Measurements from ENCODE around the gene FGF19.
"Not testable (repeated sequence)": the region's sequence is repeated elsewhere in the genome, so short reads cannot be mapped to it uniquely, and the experiment has no call there.

The FGF19 gene

GRCh38 chr11:69695581-69695980, 8.2 kb downstream of the FGF19 start:
- DNase-seq = no peak

- DNase-seq = no peak
These were observed 9.0 kb downstream of the FGF19 start for GRCh38 chr11:69694781-69695180.

DNA sequence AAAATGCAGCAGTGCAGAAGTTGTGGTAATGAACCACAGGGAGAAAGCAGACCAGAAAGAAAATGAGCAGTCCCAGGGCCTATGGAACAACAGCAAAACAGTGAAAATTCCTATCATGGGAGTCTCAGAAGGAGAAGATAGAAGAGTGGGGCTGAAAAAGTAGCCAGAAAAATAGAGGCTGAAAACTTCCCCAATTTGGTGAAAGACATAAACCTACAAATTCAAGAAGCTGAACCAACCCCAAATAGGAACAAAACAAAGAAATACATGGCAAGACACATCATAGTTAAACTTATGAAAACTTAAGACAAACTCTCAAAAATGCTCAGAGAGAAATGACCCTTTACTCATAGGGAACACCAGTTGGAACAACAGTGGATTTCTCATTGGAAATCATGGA, 11.4 kb downstream of the FGF19 start:
- DNase-seq = no peak

- DNase-seq = no peak
These were observed 12.4 kb downstream of the FGF19 start for GRCh38 chr11:69691463-69691862.

DNA sequence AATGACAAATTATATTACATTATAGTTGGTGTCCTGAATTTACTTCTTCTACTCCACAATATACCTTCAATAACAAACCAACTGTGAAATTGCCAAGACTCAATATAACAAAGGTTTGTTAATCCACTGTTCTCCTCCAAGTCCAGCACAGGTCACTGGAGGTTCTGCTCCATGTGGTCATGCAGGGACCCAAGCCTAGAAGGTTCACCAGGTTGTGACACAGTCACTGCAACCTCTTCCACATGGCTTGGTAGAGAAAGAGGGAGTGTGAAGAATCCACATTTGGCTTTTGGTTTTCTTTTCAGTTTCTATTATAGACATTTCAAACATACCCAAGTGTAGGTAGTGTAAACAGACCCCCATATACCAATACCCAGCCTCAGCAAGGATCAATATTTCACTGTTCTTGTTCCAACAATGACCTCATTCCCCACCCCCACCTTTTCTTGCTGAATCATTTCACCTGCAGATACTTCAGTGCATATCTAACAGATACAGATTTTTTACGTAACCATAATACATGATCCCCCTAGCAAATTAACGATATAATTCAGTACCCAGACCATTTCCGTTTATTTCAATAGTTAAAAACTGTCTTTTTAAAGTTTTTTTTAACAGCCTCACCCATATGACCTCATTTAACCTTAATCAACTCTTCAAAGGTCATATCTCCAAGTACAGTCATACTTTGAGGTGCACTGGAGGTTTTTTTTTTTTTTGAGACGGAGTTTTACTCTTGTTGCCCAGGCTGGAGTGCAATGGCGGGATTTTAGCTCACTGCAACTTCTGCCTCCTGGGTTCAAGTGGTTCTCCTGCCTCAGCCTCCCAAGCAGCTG, 14.1 kb downstream of the FGF19 start:
- DNase-seq = no peak

GRCh38 chr11:69687969-69688771, 15.7 kb downstream of the FGF19 start:
- not testable (repeated sequence) for DNase-seq

GRCh38 chr11:69686856-69687255, 17.0 kb downstream of the FGF19 start:
- no peak for DNase-seq

DNA sequence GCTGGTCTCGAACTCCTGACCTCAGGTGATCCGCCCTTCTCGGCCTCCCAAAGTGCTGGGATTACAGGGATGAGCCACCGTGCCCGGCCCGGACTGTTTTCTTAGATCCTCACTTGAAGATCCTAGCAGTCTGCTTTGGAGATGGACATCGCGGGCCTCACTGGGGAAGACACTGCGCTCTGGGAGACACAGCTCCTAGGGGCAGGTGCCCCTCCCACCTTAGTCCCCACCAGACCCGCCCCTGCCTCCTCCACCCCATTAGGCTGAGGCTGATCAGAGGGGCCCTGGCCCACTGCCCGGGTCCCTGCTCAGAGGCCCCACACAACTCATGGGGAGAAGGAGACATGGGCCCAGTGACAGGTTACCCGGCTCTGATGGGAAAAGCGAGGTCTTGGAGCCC, 17.4 kb downstream of the FGF19 start:
- no peak for DNase-seq

- DNase-seq = no peak
These were observed 18.5 kb downstream of the FGF19 start for GRCh38 chr11:69685348-69685747.

DNA sequence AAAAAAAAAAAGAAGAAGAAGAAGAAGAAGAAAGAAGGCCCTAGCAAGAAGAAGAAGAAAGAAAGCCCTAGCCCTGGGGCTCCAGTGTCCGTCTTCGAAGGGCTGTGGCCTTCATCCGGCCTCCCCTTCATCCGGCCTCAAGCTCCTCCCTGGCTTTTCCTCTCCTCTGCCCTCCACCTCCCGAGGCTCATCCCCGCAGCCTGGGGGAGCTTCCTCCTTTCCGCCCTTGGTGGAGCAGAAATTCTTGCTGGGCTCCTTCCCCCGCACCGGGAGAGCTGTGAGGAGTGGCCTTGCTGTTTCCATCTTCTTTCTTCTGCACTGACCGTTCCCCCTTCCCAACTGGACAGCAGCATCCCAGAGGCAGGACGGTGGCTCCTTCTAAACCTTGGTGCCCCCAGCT, 19.2 kb downstream of the FGF19 start:
- DNase-seq = no peak

DNA sequence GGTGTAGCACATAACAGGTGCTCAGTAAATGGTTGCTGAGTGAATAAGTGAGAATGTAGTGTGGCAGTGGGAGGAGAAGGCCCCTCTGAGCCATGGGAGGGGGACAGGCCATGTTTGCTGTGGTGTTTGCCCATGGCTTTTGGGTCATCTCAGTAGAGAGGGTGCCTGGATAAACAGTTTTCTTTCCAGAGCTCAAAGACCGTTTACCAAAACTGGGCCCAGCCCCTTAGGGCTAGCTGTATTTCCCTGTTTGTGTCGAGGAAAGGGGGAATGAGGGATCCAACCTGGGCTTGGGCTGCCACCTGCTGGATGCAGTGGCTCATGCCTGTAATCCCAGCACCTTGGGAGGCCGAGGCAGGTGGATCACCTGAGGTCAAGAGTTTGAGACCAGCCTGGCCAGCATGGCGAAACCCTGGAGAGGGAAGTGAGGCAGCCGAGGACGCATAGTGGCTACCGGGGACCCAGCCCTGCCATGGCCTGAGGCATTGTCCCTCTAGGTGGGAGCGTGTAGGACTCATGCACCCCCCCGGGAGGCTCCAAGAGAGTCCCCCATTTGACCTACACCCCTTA, 20.0 kb downstream of the FGF19 start:
- no peak for DNase-seq

GRCh38 chr11:69682681-69683326, 21.0 kb downstream of the FGF19 start:
- no peak for DNase-seq

DNA sequence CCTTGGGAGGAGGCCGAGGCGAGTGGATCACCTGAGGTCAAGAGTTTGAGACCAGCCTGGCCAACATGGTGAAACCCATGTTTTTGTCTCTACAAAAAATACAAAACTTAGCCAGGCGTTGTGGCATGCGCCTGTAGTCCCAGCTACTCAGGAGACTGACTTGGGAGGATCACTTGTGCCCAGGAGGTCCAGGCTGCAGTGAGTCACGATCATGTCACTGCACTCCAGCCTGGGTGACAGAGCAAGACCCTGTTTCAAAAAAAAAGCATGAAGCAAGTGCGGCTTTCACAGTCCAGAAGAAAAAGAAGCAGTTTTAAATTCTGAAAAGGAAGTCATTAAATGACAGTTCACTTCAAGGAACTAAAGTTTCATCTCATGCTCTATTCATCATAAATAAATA, 21.6 kb downstream of the FGF19 start:
- no peak for DNase-seq

DNA sequence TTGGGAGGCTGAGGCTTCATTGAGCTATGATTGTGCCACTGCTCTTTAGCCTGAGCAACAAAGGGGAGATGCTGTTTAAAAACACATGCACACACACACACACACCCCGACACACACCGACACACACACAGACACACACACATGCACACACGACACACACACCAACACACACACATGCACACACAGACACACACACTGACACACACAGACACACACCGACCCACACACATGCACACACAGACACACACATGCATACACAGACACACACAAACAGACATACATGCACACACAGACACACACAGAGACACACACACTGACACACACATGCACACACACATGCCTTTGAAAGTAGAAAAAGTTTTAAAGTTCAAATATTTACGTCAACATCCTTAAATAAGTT, 23.1 kb downstream of the FGF19 start:
- DNase-seq = no peak

DNA sequence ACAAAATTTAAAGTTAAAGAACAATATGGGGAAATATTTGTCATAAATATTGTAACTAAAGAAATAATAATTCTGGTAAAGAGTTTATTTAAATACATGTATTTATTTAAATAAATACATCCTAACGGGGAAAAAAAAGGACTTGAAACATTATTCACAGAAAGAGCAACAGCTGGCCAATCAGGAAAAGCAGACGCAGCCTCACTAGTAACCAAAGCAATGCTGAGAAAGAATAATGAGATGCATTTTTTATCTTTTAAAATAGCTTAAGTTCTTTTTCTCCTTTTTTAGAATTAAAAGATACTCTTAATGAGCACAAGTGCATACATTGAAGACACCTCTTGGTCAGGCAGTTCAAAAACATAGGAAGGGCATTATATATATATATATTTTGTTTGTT, 26.1 kb downstream of the FGF19 start:
- no peak for DNase-seq

- peak; percentile 97 for DNase-seq
These were observed 28.7 kb downstream of the FGF19 start, which contains the start of gene LTO1 for GRCh38 chr11:69674886-69675714. Gene LTO1 (minus strand): TSS chr11:69675353. CDS start chr11:69675239, 114 bp downstream.

GRCh38 chr11:69674267-69674885, 29.4 kb downstream of the FGF19 start:
- no peak for DNase-seq

- no peak for DNase-seq
These were observed 31.9 kb downstream of the FGF19 start for GRCh38 chr11:69671734-69672465.

GRCh38 chr11:69670158-69670845, 33.5 kb downstream of the FGF19 start:
- peak; percentile 50 for DNase-seq

DNA sequence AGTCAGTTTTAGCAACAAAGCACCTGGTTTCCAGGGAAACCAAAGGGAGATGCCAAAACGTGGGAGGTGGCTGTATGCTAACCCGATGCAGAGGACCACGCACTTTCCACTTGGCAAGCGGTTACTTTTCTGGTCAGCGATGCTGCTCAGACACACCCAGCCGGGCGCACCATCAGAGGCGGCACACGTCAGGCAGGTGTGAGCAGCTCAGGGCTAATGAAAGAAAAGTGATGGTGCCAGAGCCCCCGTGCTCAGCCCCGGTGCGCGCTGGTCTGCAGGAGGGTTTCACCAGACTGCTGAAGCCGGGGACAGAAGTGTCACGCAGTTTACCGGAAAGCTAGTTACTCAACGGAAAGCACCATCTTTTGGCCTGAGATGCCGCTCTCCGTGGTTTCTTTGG, 34.3 kb downstream of the FGF19 start:
- no peak for DNase-seq
